ENCODE data around the gene CXCL13.

CXCL13 gene

DNA sequence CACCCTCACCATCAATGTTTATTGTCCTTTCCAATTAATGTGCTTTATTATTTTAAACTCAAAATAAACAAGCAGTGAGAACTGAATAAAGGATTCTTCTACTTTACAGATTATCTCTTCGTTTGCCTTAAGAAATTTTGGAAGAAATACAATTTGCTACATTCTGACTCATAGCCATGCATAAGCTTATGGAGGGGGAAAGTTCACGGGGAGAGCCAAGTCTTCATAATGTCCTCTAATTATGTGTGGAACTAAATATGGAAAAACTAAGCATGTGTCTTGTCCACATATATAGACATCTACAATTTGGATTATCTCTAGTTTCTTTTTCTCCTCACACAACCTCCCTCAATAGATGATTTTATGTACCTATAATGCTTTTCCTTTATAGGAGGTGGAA is 17.5 kb downstream of the CXCL13 start:
- TF ChIP-seq, protein P1, sequence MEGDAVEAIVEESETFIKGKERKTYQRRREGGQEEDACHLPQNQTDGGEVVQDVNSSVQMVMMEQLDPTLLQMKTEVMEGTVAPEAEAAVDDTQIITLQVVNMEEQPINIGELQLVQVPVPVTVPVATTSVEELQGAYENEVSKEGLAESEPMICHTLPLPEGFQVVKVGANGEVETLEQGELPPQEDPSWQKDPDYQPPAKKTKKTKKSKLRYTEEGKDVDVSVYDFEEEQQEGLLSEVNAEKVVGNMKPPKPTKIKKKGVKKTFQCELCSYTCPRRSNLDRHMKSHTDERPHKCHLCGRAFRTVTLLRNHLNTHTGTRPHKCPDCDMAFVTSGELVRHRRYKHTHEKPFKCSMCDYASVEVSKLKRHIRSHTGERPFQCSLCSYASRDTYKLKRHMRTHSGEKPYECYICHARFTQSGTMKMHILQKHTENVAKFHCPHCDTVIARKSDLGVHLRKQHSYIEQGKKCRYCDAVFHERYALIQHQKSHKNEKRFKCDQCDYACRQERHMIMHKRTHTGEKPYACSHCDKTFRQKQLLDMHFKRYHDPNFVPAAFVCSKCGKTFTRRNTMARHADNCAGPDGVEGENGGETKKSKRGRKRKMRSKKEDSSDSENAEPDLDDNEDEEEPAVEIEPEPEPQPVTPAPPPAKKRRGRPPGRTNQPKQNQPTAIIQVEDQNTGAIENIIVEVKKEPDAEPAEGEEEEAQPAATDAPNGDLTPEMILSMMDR (conservative IDR thresholded peaks at IDR 0.05; ENCODE audit: low read length), result no peak
- no peak for DNase-seq (ENCODE audit: low read depth)
- no peak overlapping the region for H3K4me3 ChIP-seq (ENCODE audit: low read length)

GRCh38 chr4:77624213-77624612 is 18.6 kb downstream of the CXCL13 start:
- TF ChIP-seq, protein P1 (conservative IDR thresholded peaks at IDR 0.05; ENCODE audit: low read length), result no peak
- no peak for DNase-seq (ENCODE audit: low read depth)
- no peak overlapping the region for H3K4me3 ChIP-seq (ENCODE audit: low read length)

- no peak for DNase-seq (ENCODE audit: low read depth)
- TF ChIP-seq, protein P1 (conservative IDR thresholded peaks at IDR 0.05; ENCODE audit: low read length), result no peak
These were observed 19.9 kb downstream of the CXCL13 start for GRCh38 chr4:77625485-77625884.

GRCh38 chr4:77629885-77630284 is 24.3 kb downstream of the CXCL13 start:
- TF ChIP-seq, protein P1 (conservative IDR thresholded peaks at IDR 0.05; ENCODE audit: low read length), result no peak
- H3K4me3 ChIP-seq (ENCODE audit: low read length), result no peak overlapping the region
- no peak for DNase-seq (ENCODE audit: low read depth)

More at GRCh38 chr4:77625485-77625884, 19.9 kb downstream of the CXCL13 start:
- H3K4me3 ChIP-seq (ENCODE audit: low read length), result no peak overlapping the region

DNA sequence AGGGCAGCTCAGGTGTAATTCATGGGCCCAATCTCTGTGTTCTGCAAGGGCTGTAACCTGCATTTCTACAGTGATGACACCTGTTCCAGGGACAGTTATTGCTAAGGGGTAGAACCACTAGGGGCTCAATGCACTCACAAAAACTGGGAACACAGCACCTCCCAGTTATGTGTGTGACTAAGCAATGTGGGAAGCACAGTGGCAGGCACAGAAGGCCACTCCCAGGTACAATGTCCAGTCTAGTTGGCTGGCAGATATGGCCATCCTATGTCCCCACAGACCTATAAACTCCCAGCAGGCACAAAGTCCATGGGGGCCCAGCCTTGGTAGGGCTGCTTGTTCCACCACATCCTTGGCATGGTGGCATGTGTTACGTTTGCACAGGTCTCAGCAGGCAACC is 25.7 kb downstream of the CXCL13 start:
- TF ChIP-seq, protein P1 (conservative IDR thresholded peaks at IDR 0.05; ENCODE audit: low read length), result no peak
- no peak overlapping the region for H3K4me3 ChIP-seq (ENCODE audit: low read length)
- no peak for DNase-seq (ENCODE audit: low read depth)

GRCh38 chr4:77634132-77634785 is 28.6 kb downstream of the CXCL13 start:
- H3K4me3 ChIP-seq (ENCODE audit: low read length), result no peak overlapping the region
- no peak for DNase-seq (ENCODE audit: low read depth)
- TF ChIP-seq, protein P1 (conservative IDR thresholded peaks at IDR 0.05; ENCODE audit: low read length), result no peak

GRCh38 chr4:77635246-77635645 is 29.6 kb downstream of the CXCL13 start:
- H3K4me3 ChIP-seq (ENCODE audit: low read length), result no peak overlapping the region
- TF ChIP-seq, protein P1 (conservative IDR thresholded peaks at IDR 0.05; ENCODE audit: low read length), result no peak
- no peak for DNase-seq (ENCODE audit: low read depth)

Data from AG10803 (cell line).